IMR-90 (cell line): ENCODE measurements around the gene AIMP1. TPM values are rescaled to one million over a fixed set of nuclear protein-coding genes. Genes with fewer than 3 reads are reported as not detected.

Source experiments
- ATAC-seq: fragments of 200-7000 bp; cut with Tn5 transposase; 2 replicates; pipeline ENCODE4 v1.9.1; 2020; ENCODE audit warnings: low read depth, mild to moderate bottlenecking, moderate library complexity
- BruUV-seq: library from RNA; stranded (reverse); fragments of 400-500 nt; replicated peaks from 2 replicates; lab custom pipeline; 2021; lab: Mats Ljungman, UMichigan
- CTCF ChIA-PET: fragments of 300-600 bp; formaldehyde crosslinking; extraction: SDS; loops from one replicate; lab custom pipeline; 2021; ENCODE audit warnings: antibody characterized with exemption; lab: Yijun Ruan, JAX
- POLR2A ChIA-PET: fragments of 300-600 bp; sonication (Branson Sonifier 250); formaldehyde crosslinking; loops from one replicate; lab custom pipeline; 2022; ENCODE audit warnings: antibody characterized with exemption; ENCODE audit not compliant: unreplicated experiment; lab: Charles Lee
- DNase-seq: peaks from one replicate; pipeline ENCODE4 v3.0.0; 2013
- H2AFZ ChIP-seq: replicated peaks from 2 replicates; pipeline ENCODE3; 2013; ENCODE audit warnings: low read length, mild to moderate bottlenecking; ENCODE audit not compliant: poor library complexity
- H2AK5ac ChIP-seq: 2 replicates; pipeline ENCODE4 v1.6.1; 2013; ENCODE audit warnings: low read depth, low read length, inconsistent platforms
- H2AK9ac ChIP-seq: replicated peaks from 2 replicates; pipeline ENCODE3; 2013; ENCODE audit warnings: mild to moderate bottlenecking, low read depth, low read length, moderate library complexity; ENCODE audit not compliant: poor library complexity
- H2BK120ac ChIP-seq: 2 replicates; pipeline ENCODE4 v1.6.1; 2013; ENCODE audit warnings: low read depth, low read length, inconsistent platforms
- H2BK15ac ChIP-seq: 3 replicates; pipeline ENCODE4 v1.6.1; 2013; ENCODE audit warnings: low read depth, low read length, inconsistent platforms
- H2BK20ac ChIP-seq: 2 replicates; pipeline ENCODE4 v1.6.1; 2013; ENCODE audit warnings: low read depth, mild to moderate bottlenecking, inconsistent platforms, low read length, moderate library complexity
- H2BK5ac ChIP-seq: 2 replicates; pipeline ENCODE4 v1.6.1; 2013; ENCODE audit warnings: mild to moderate bottlenecking, low read depth, low read length, inconsistent platforms; ENCODE audit not compliant: poor library complexity, severe bottlenecking
- H3K14ac ChIP-seq: replicated peaks from 2 replicates; pipeline ENCODE4 v1.6.1; 2013; ENCODE audit warnings: low read depth, low read length, inconsistent platforms
- H3K18ac ChIP-seq: 2 replicates; pipeline ENCODE4 v1.6.1; 2013; ENCODE audit warnings: low read depth, low read length, control low read depth
- H3K23ac ChIP-seq: 2 replicates; pipeline ENCODE4 v1.6.1; 2013; ENCODE audit warnings: low read depth, low read length, inconsistent platforms
- H3K27ac ChIP-seq: 2 replicates; pipeline ENCODE4 v1.5.1; 2013; ENCODE audit warnings: mild to moderate bottlenecking, control low read depth, low read length; ENCODE audit not compliant: insufficient read depth
- H3K27me3 ChIP-seq: 2 replicates; pipeline ENCODE4 v1.6.1; 2013; ENCODE audit warnings: low read length; ENCODE audit not compliant: control insufficient read depth, insufficient read depth
- H3K36me3 ChIP-seq: 2 replicates; pipeline ENCODE4 v1.6.1; 2013; ENCODE audit warnings: low read length, mixed read lengths; ENCODE audit not compliant: control insufficient read depth, insufficient read depth
- H3K4ac ChIP-seq: 2 replicates; pipeline ENCODE4 v1.6.1; 2013; ENCODE audit warnings: low read depth, low read length, inconsistent platforms
- H3K4me1 ChIP-seq: 2 replicates; pipeline ENCODE4 v1.6.1; 2013; ENCODE audit warnings: low read length, mixed read lengths; ENCODE audit not compliant: control insufficient read depth, insufficient read depth
- H3K4me2 ChIP-seq: 2 replicates; pipeline ENCODE4 v1.6.1; 2013; ENCODE audit warnings: low read depth, mild to moderate bottlenecking, control low read depth, low read length, moderate library complexity
- H3K4me3 ChIP-seq: 2 replicates; pipeline ENCODE4 v1.5.1; 2013; ENCODE audit warnings: low read depth, mild to moderate bottlenecking, control low read depth, low read length, moderate library complexity; ENCODE audit not compliant: insufficient read depth
- H3K56ac ChIP-seq: 2 replicates; pipeline ENCODE4 v1.6.1; 2013; ENCODE audit warnings: low read length, inconsistent platforms; ENCODE audit not compliant: insufficient read depth; ENCODE audit errors: extremely low read depth
- H3K79me1 ChIP-seq, 2 experiments: 2 replicates each; pipeline ENCODE4 v1.6.1; 2013; ENCODE audit warnings: low read length in 2 of 2, inconsistent platforms in 1 of 2, low read depth in 1 of 2
- H3K9ac ChIP-seq: 2 replicates; pipeline ENCODE4 v1.6.1; 2013; ENCODE audit warnings: low read depth, low read length, control low read depth
- H3K9me1 ChIP-seq: 2 replicates; pipeline ENCODE4 v1.6.1; 2013; ENCODE audit warnings: low read length, inconsistent platforms; ENCODE audit not compliant: insufficient read depth
- H3K9me3 ChIP-seq: 2 replicates; pipeline ENCODE4 v1.6.1; 2013; ENCODE audit warnings: low read length; ENCODE audit not compliant: control insufficient read depth, insufficient read depth
- H4K20me1 ChIP-seq: 2 replicates; pipeline ENCODE4 v1.6.1; 2013; ENCODE audit warnings: low read length, inconsistent platforms; ENCODE audit not compliant: insufficient read depth
- H4K5ac ChIP-seq: 2 replicates; pipeline ENCODE4 v1.6.1; 2013; ENCODE audit warnings: mild to moderate bottlenecking, low read depth, low read length, control low read depth
- H4K8ac ChIP-seq, 2 experiments: 2 replicates each; pipeline ENCODE4 v1.6.1; 2013; ENCODE audit warnings: low read depth in 2 of 2, low read length in 2 of 2, control low read depth in 1 of 2, inconsistent platforms in 1 of 2
- H4K91ac ChIP-seq: 2 replicates; pipeline ENCODE4 v1.6.1; 2013; ENCODE audit warnings: low read depth, low read length, inconsistent platforms; ENCODE audit not compliant: insufficient read depth
- CTCF ChIP-seq: conservative IDR thresholded peaks from 2 replicates; pipeline ENCODE4 v1.5.1; 2012; ENCODE audit warnings: mild to moderate bottlenecking, low read depth, low read length, improper control_type of control experiment
- FOS ChIP-seq: fragments of 150-350 bp; IDR thresholded peaks from 2 replicates; pipeline ENCODE4 v1.6.1; 2016; ENCODE audit warnings: low read depth, low read length
- NFE2L2 ChIP-seq: fragments of 150-350 bp; IDR thresholded peaks from 2 replicates; pipeline ENCODE4 v1.6.1; 2016; ENCODE audit warnings: low read depth, mild to moderate bottlenecking, low read length
- RAD21 ChIP-seq: IDR thresholded peaks from 2 replicates; pipeline ENCODE4 v1.6.1; 2012; ENCODE audit warnings: low read length, improper control_type of control experiment
- RFX5 ChIP-seq: IDR thresholded peaks from 2 replicates; pipeline ENCODE4 v1.8.0; 2012; ENCODE audit warnings: low read depth, mild to moderate bottlenecking, low read length, moderate library complexity
- USF2 ChIP-seq: fragments of 150-350 bp; IDR thresholded peaks from 2 replicates; pipeline ENCODE4 v1.6.1; 2017; ENCODE audit warnings: mild to moderate bottlenecking, antibody characterized with exemption, low read length, low read depth
- dilution Hi-C: fragments of 300-500 bp; cut with HindIII; formaldehyde crosslinking; loops from one replicate; pipeline ENCODE4 v1.14.3; 2018; ENCODE audit warnings: low sequenced_read_pairs; ENCODE audit not compliant: unreplicated experiment
- in situ Hi-C: fragments of 300-500 bp; cut with MboI; formaldehyde crosslinking; loops from 3 replicates; pipeline ENCODE4 v1.14.3; 2019; ENCODE audit warnings: low sequenced_read_pairs, inconsistent platforms, mixed read lengths
- intact Hi-C: fragments of 100-400 bp; cut with micrococcal nuclease; formaldehyde crosslinking; loops from 2 replicates; pipeline ENCODE4 v1.10.0; 2022
- polyA plus RNA-seq, 3 experiments: library from polyadenylated mRNA; depleted of rRNA; stranded (reverse); fragments of >200 nt; gene quantifications; 2 replicates each; pipeline ENCODE4 v1.2.3, GENCODE V29; 2012; ENCODE audit warnings: low replicate concordance in 1 of 3
- total RNA-seq: library from RNA; depleted of rRNA; stranded (reverse); fragments of >200 nt; gene quantifications from 2 replicates; pipeline ENCODE4 v1.2.3, GENCODE V29; 2012

AIMP1 gene
- total and polyA plus RNA-seq, 2 of the 4 experiments (the other 2 are of a cell fraction) = 11.8 to 21.4 TPM

GRCh38 chr4:106337916-106338315, 21.6 kb downstream of the AIMP1 start:
- TF ChIP-seq RFX5 = no peak
- TF ChIP-seq USF2 = no peak
- no peak for TF ChIP-seq RAD21
- TF ChIP-seq CTCF = no peak
- TF ChIP-seq FOS = no peak
- TF ChIP-seq NFE2L2 = no peak
- Histone ChIP-seq H4K8ac (no peak overlapping the region), H3K9ac (no peak overlapping the region), H3K56ac (no peak overlapping the region), H3K79me1 (peaks cover 9 to 12% of the 10 kb centered on the region in 2 experiments; a peak in 3 of 4 replicates), H3K9me3 (no peaks in the 10 kb centered on the region; the same call in 1 of the 2 replicates), H3K23ac (no peak overlapping the region), H2BK15ac (no peak overlapping the region), H2AK5ac (no peak overlapping the region), H3K27me3 (no peaks in the 10 kb centered on the region), H3K18ac (no peak overlapping the region), H3K27ac (no peak overlapping the region), H4K5ac (no peak overlapping the region), H4K91ac (no peak overlapping the region), H3K4ac (no peak overlapping the region), H2BK120ac (no peak overlapping the region), H3K4me3 (no peak overlapping the region), H3K9me1 (no peaks in the 10 kb centered on the region), H2AK9ac (no peak overlapping the region), H4K20me1 (no peaks in the 10 kb centered on the region), H2AFZ (no peak overlapping the region), H2BK5ac (no peak overlapping the region), H3K36me3 (peaks cover 18% of the 10 kb centered on the region), H3K4me1 (no peaks in the 10 kb centered on the region), H2BK20ac (no peak overlapping the region), H3K14ac (no peak overlapping the region), H3K4me2 (no peak overlapping the region)
- DNase-seq (no peak), ATAC-seq (no peak)
- POLR2A ChIA-PET = interaction anchor here (0.5 kb wide), 1 partner anchor 178 kb away, joined by 7 read pairs; no protein-coding TSS in a partner anchor
- no TSS peak for BruUV-seq
- CTCF ChIA-PET = interaction anchor here (0.7 kb wide), 1 partner anchor 13 kb away, joined by 3 read pairs; no protein-coding TSS in a partner anchor
- in situ Hi-C loops = no loop called here
- dilution Hi-C loops = no loop called here
- intact Hi-C loops = no loop called here
